GM21786 (cell line): Measurements from ENCODE around the gene TECPR2.

ENCODE experiments used
- ATAC-seq: cut with Tn5 transposase; IDR thresholded peaks from one replicate; pipeline ENCODE4 v1.9.1; 2021; ENCODE audit not compliant: unreplicated experiment

The TECPR2 gene

GRCh38 chr14:102374264-102374663 lies 11.5 kb downstream of the TECPR2 start:
- no peak for ATAC-seq

- no peak for ATAC-seq
These were observed 12.4 kb downstream of the TECPR2 start for GRCh38 chr14:102375119-102375518.

GRCh38 chr14:102377696-102378095 lies 15.0 kb downstream of the TECPR2 start:
- ATAC-seq = no peak

GRCh38 chr14:102378830-102379229 lies 16.1 kb downstream of the TECPR2 start:
- ATAC-seq = no peak

GRCh38 chr14:102387086-102387485 lies 24.3 kb downstream of the TECPR2 start:
- ATAC-seq = no peak

GRCh38 chr14:102389246-102389645 lies 26.5 kb downstream of the TECPR2 start:
- ATAC-seq = no peak

GRCh38 chr14:102390064-102390855 lies 27.5 kb downstream of the TECPR2 start:
- no peak for ATAC-seq

GRCh38 chr14:102392506-102392905 lies 29.8 kb downstream of the TECPR2 start:
- ATAC-seq = no peak

GRCh38 chr14:102394717-102395375 lies 32.1 kb downstream of the TECPR2 start:
- ATAC-seq = no peak

- no peak for ATAC-seq
These were observed 33.8 kb downstream of the TECPR2 start for GRCh38 chr14:102396521-102396920.

- no peak for ATAC-seq
These were observed 40.3 kb downstream of the TECPR2 start for GRCh38 chr14:102403028-102403427.

GRCh38 chr14:102407258-102407657 lies 44.5 kb downstream of the TECPR2 start:
- no peak for ATAC-seq

- ATAC-seq = no peak
These were observed 46.0 kb downstream of the TECPR2 start for GRCh38 chr14:102408724-102409123.

GRCh38 chr14:102415671-102416070 lies 52.9 kb downstream of the TECPR2 start:
- ATAC-seq = no peak

GRCh38 chr14:102417001-102417431 lies 54.3 kb downstream of the TECPR2 start:
- no peak for ATAC-seq

- no peak for ATAC-seq
These were observed 54.9 kb downstream of the TECPR2 start for GRCh38 chr14:102417646-102418045.

- no peak for ATAC-seq
These were observed 55.6 kb downstream of the TECPR2 start for GRCh38 chr14:102418169-102418852.

- no peak for ATAC-seq
These were observed 56.1 kb downstream of the TECPR2 start for GRCh38 chr14:102418853-102419240.

GRCh38 chr14:102419276-102419675 lies 56.5 kb downstream of the TECPR2 start:
- no peak for ATAC-seq

- ATAC-seq = no peak
These were observed 57.0 kb downstream of the TECPR2 start for GRCh38 chr14:102419716-102420115.

- ATAC-seq = no peak
These were observed 58.8 kb downstream of the TECPR2 start for GRCh38 chr14:102421411-102422057.
